Type B pancreatic cell (in vitro differentiated cells): Measurements from ENCODE around the gene SAPCD1. TPM values are rescaled to one million over a fixed set of nuclear protein-coding genes. Genes with fewer than 3 reads are reported as not detected.

Experiments used
- DNase-seq: peaks from one replicate; pipeline ENCODE4 v3.0.0; 2021; ENCODE audit warnings: mixed read lengths; ENCODE audit not compliant: unreplicated experiment; ENCODE audit errors: extremely low spot score
- H3K27ac Mint-ChIP-seq: 2 replicates; pipeline ENCODE4 v1.8.0; 2021; ENCODE audit warnings: mild to moderate bottlenecking, mixed read lengths
- H3K27me3 Mint-ChIP-seq: 2 replicates; pipeline ENCODE4 v1.8.0; 2021; ENCODE audit warnings: mixed read lengths
- H3K36me3 Mint-ChIP-seq: 2 replicates; pipeline ENCODE4 v1.8.0; 2021; ENCODE audit warnings: mixed read lengths
- H3K4me1 Mint-ChIP-seq: one replicate; pipeline ENCODE4 v1.8.0; 2021; ENCODE audit warnings: mixed read lengths; ENCODE audit not compliant: unreplicated experiment
- H3K4me3 Mint-ChIP-seq: 2 replicates; pipeline ENCODE4 v1.8.0; 2021; ENCODE audit warnings: mild to moderate bottlenecking, mixed read lengths
- H3K9me3 Mint-ChIP-seq: 2 replicates; pipeline ENCODE4 v1.8.0; 2021; ENCODE audit warnings: mixed read lengths
- total RNA-seq: library from RNA; stranded (reverse); gene quantifications from 2 replicates; pipeline ENCODE4 v1.2.1, GENCODE V29; 2021; ENCODE audit warnings: low replicate concordance
- TF ChIP-seq, protein P1 (sequence below): fragments of 200-600 bp; sonication (generic); conservative IDR thresholded peaks from 2 replicates; pipeline ENCODE4 v1.5.0; 2021; ENCODE audit warnings: antibody characterized with exemption, mild to moderate bottlenecking

Gene SAPCD1
- total RNA-seq, 1 donor from 2014 or later, result 8.9 TPM

GRCh38 chr6:31762878-31763618, 592 bp downstream of the SAPCD1 start:
- no peak for DNase-seq
- H3K4me3 Mint-ChIP-seq, result no peak overlapping the region
- H3K36me3 Mint-ChIP-seq, result peaks cover 25% of the 10 kb centered on the region
- H3K9me3 Mint-ChIP-seq, result no peaks in the 10 kb centered on the region
- peak overlapping the region; percentile 62 for H3K27ac Mint-ChIP-seq
- H3K4me1 Mint-ChIP-seq, result peaks cover 11% of the 10 kb centered on the region
- TF ChIP-seq, protein P1, sequence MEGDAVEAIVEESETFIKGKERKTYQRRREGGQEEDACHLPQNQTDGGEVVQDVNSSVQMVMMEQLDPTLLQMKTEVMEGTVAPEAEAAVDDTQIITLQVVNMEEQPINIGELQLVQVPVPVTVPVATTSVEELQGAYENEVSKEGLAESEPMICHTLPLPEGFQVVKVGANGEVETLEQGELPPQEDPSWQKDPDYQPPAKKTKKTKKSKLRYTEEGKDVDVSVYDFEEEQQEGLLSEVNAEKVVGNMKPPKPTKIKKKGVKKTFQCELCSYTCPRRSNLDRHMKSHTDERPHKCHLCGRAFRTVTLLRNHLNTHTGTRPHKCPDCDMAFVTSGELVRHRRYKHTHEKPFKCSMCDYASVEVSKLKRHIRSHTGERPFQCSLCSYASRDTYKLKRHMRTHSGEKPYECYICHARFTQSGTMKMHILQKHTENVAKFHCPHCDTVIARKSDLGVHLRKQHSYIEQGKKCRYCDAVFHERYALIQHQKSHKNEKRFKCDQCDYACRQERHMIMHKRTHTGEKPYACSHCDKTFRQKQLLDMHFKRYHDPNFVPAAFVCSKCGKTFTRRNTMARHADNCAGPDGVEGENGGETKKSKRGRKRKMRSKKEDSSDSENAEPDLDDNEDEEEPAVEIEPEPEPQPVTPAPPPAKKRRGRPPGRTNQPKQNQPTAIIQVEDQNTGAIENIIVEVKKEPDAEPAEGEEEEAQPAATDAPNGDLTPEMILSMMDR, result no peak
- no peaks in the 10 kb centered on the region for H3K27me3 Mint-ChIP-seq

GRCh38 chr6:31763619-31763940, 1.1 kb downstream of the SAPCD1 start:
- Mint-ChIP-seq H3K27ac (peak overlapping the region; percentile 62), H3K4me3 (no peak overlapping the region), H3K4me1 (peaks cover 11% of the 10 kb centered on the region), H3K36me3 (peaks cover 25% of the 10 kb centered on the region), H3K9me3 (no peaks in the 10 kb centered on the region), H3K27me3 (no peaks in the 10 kb centered on the region)
- DNase-seq, result no peak
- TF ChIP-seq, protein P1, result no peak

DNA sequence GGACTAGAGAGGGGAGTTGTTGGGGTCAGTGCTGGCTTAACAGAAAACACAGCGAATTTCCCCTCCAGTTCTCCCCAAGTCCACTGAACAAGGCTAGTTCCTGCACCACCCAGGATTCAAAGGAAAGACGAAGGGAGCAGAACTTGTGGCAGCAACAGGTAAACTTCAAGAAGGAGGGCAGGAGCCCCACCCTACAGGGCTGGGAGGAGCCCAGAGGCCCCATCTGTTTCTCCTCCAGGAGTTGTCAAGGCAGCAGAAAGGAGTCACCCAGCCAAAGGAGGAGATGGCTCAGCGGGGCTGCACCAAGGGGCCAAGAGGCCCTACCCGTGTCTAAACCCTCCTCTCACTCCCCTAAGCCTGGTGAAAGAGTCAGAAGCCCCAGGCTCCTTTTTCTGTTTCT, 1.7 kb downstream of the SAPCD1 start:
- H3K4me3 Mint-ChIP-seq, result no peak overlapping the region
- H3K27me3 Mint-ChIP-seq, result no peaks in the 10 kb centered on the region
- peaks cover 11% of the 10 kb centered on the region for H3K4me1 Mint-ChIP-seq
- no peak for DNase-seq
- TF ChIP-seq, protein P1, result no peak
- H3K27ac Mint-ChIP-seq, result peak overlapping the region; percentile 62
- no peaks in the 10 kb centered on the region for H3K9me3 Mint-ChIP-seq
- peaks cover 25% of the 10 kb centered on the region for H3K36me3 Mint-ChIP-seq

DNA sequence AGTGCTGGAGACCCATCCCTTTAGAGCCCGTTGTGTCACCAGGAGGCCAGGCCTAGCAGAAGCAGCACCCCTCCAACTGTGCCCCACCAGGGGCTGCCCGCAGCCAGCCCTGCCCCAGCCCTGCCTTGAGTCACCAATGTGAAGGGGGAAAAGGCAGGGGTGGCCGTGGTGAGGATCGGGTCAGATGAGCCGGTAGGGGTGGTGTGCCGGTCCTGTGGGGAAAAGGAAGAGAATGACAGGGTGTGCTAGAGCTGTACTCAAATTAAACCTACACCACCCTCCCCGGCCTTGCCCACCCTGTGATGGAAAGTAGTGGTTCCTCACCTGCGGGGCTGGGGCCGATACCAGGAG, 3.1 kb downstream of the SAPCD1 start:
- H3K27ac Mint-ChIP-seq, result no peak overlapping the region
- TF ChIP-seq, protein P1, result no peak
- H3K4me3 Mint-ChIP-seq, result no peak overlapping the region
- no peaks in the 10 kb centered on the region for H3K27me3 Mint-ChIP-seq
- H3K36me3 Mint-ChIP-seq, result peaks cover 21% of the 10 kb centered on the region
- peaks cover 16% of the 10 kb centered on the region for H3K4me1 Mint-ChIP-seq
- no peaks in the 10 kb centered on the region for H3K9me3 Mint-ChIP-seq
- no peak for DNase-seq

DNA sequence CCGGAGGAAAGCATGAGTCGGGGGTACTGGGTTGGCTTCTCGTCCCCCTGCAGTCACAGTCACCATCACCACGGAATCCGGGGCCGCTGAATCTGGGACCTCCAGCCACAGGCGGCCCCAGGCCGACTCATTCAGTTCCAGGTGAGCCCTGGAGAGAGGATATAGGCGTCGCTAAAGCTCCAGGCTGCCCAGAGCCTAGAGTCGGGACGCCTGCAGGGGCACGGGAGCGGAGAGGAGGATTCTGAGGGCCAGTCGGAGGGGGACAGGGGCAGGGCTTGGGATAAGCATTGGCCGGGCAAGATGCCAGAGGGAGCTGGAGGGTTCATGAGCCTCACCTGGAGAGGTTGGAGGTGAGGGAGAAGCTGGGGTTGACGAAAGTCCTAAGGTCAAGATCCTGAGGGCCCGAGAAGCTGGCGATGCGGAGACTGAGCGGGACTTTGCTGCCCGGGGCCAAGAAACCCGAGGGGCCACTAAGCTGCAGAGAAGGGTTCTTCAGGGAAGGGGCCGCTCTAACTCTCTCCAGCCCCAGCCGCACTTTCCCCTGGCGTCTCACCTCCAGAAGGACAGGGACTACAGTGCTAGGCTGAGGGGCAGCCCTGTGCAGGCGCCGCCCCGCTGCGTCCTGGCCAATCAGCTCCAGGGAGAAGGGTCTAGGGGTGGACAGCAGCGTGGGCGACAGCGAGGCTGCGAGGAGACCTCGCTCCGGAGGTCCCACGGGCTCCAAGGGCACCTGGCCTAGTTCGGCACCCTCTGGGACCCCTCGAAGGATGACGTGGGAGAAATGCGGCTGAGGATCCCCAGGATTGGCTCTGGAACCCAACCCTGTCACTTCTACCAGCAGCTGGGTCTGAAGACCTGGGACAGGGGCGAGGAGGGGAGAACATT, 3.7 kb downstream of the SAPCD1 start:
- peaks cover 16% of the 10 kb centered on the region for H3K36me3 Mint-ChIP-seq
- H3K4me1 Mint-ChIP-seq, result peaks cover 16% of the 10 kb centered on the region
- DNase-seq, result no peak
- TF ChIP-seq, protein P1, result no peak
- no peak overlapping the region for H3K27ac Mint-ChIP-seq
- no peaks in the 10 kb centered on the region for H3K27me3 Mint-ChIP-seq
- H3K4me3 Mint-ChIP-seq, result peak overlapping the region; percentile 61
- H3K9me3 Mint-ChIP-seq, result no peaks in the 10 kb centered on the region
